SH-SY5Y (cell line): ENCODE data around the gene SLC16A5.

Source experiments
- GATA2 ChIP-seq: IDR thresholded peaks from 2 replicates; pipeline ENCODE4 v1.6.1; 2011; ENCODE audit warnings: mild to moderate bottlenecking, low read depth, low read length
- GATA3 ChIP-seq: IDR thresholded peaks from 2 replicates; pipeline ENCODE4 v1.6.1; 2011; ENCODE audit warnings: low read depth, mild to moderate bottlenecking, low read length, moderate library complexity

Gene SLC16A5, protein sequence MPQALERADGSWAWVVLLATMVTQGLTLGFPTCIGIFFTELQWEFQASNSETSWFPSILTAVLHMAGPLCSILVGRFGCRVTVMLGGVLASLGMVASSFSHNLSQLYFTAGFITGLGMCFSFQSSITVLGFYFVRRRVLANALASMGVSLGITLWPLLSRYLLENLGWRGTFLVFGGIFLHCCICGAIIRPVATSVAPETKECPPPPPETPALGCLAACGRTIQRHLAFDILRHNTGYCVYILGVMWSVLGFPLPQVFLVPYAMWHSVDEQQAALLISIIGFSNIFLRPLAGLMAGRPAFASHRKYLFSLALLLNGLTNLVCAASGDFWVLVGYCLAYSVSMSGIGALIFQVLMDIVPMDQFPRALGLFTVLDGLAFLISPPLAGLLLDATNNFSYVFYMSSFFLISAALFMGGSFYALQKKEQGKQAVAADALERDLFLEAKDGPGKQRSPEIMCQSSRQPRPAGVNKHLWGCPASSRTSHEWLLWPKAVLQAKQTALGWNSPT

DNA sequence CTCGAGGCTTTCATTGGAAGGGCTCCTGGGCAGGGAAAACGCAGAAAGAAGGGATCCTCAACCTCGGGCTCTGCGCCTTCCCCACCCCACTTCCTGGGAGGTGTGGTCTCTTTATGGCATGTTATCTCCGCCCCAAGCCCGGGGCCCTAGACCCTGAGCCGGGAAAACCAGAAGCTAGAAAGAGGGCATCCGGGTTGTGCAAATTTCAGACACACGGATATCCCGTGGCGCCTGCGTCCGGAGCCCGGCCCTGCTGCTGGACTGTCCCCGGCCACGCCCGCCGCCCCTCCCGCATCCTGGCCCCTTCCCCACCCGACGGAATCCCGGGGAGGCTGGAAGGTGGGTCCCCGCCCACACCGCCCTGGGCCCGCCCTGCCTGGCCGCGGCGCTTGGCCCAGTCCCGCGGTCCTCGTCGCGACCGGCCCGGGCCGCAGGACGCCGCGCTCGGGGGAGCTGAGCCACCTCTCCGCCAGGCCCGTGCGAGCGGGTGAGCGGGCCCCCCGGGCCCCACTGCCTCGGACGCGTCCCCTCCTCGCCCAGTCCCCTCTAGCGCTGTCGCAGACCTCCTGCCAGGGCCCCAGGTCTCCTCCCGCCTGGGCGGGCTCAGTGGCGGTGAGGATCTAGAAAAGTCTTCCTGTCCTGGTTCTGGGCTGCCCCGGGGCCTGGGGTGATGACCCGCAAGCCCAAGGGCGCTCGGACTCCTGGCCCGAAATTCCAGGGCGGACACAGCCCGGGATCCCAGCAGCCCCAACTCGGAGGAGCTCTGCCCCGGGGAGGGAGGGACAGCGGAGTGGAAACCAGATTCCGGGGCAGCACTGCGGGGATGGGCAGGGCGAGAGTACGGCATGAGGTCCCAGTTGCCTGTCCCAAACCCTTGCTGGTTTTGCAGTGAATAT, at the start of gene SLC16A5:
Gene SLC16A5 (plus strand): TSS at position 397 of the 896 bp plus-strand sequence. CDS start 5,683 bp downstream, outside the sequence.
- no peak for TF ChIP-seq GATA2
- TF ChIP-seq GATA3, result no peak

GRCh38 chr17:75039238-75039637, 48.5 kb upstream of the SLC16A5 start:
- TF ChIP-seq GATA2 (no peak), GATA3 (no peak)

DNA sequence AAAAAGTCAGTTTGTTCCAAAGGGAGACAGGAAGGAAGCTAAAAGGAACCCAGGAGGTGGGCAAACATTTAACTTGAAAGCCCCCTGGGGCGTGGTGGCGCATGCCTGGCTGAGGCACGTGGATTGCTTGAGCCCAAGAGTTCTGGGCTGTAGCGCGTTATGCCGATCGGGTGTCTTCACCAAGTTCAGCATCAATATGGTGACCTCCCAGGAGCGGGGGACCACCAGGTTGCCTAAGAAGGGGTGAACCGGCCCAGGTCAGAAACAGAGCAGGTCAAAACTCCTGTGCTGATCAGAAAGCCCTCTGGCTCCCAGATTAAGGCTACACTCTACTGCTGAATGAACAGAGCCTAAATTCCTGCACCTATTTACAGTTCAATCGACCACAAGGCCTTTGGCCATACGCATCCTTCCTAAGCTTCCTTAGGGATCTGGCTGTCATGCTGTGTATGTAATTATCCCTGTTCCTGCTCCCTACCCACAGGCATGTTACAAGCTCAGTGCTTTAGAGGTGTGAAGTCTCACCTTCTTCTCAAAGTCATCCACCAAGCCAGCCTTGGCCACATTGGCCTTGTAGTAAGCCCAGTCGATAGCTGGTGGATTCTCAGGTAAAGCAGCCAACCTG, 46.0 kb upstream of the SLC16A5 start:
- no peak for TF ChIP-seq GATA2
- TF ChIP-seq GATA3, result no peak

GRCh38 chr17:75044716-75045115, 43.0 kb upstream of the SLC16A5 start:
- TF ChIP-seq GATA2 (no peak), GATA3 (no peak)

GRCh38 chr17:75046407-75047289, 41.1 kb upstream of the SLC16A5 start, which contains the start of the genes ATP5PD and KCTD2:
Gene ATP5PD (minus strand): TSS chr17:75046969. CDS start chr17:75042650, 4,319 bp downstream.
Gene KCTD2 (plus strand): TSS chr17:75047225. CDS start chr17:75047251, 26 bp downstream.
- TF ChIP-seq GATA2, result no peak; the same call in 1 of the 2 replicates
- TF ChIP-seq GATA3, result no peak

DNA sequence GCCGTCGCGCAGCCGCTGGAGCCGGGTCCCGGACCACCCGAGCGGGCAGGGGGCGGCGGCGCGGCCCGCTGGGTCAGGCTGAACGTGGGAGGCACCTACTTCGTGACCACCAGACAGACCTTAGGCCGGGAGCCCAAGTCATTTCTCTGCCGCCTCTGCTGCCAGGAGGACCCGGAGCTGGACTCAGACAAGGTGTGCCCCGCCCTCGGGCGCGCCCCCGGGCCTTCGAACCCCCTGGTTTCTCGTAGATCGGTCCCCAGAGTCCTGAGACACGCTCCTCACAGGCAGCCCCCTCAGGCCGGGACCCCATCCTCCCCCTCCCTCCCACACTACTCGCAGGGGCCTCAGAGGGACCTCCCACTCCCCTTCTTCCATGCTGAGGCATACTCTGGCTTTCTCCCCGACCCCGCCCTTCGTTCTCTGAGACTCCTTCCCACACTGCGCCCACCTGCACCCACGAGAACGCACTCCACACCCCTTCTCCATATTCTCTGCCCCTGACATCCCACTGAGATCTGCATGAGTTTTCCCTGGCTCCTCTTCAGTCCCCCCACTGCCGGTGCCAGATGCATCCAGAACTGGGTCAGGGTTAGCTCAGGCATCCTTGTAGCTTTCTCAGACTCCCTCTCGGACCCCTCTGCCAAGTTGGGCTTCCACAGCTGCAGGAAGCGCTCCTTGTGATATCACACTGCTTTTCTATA, 40.2 kb upstream of the SLC16A5 start:
- TF ChIP-seq GATA3 (no peak), GATA2 (no peak)

GRCh38 chr17:75048249-75048878, 39.4 kb upstream of the SLC16A5 start:
- TF ChIP-seq GATA2, result no peak
- TF ChIP-seq GATA3, result no peak

- TF ChIP-seq GATA2, result no peak
- TF ChIP-seq GATA3, result no peak
Measured at GRCh38 chr17:75049057-75049456, 38.7 kb upstream of the SLC16A5 start.

- TF ChIP-seq GATA2 (no peak), GATA3 (no peak)
Measured at GRCh38 chr17:75049706-75050105, 38.0 kb upstream of the SLC16A5 start.

DNA sequence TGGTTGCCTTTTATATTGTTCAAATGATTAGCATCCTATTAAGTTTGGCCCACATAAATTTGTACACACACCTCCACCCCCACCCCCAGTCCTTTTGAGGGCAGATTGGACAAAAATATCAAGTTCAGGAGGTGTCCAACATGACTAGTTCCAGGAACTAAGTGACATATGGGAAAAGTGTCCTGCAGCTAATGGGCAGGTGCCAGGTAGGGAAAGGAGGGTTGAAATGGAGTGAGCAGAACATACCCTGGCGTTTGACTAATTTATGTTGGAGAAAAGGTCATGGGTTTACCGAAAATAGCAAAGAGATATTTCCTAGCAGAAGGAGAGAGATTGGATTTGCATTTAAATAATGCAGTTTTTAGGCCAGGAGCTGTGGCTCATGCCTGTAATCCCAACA, 35.8 kb upstream of the SLC16A5 start:
- TF ChIP-seq GATA3 (no peak), GATA2 (no peak)

DNA sequence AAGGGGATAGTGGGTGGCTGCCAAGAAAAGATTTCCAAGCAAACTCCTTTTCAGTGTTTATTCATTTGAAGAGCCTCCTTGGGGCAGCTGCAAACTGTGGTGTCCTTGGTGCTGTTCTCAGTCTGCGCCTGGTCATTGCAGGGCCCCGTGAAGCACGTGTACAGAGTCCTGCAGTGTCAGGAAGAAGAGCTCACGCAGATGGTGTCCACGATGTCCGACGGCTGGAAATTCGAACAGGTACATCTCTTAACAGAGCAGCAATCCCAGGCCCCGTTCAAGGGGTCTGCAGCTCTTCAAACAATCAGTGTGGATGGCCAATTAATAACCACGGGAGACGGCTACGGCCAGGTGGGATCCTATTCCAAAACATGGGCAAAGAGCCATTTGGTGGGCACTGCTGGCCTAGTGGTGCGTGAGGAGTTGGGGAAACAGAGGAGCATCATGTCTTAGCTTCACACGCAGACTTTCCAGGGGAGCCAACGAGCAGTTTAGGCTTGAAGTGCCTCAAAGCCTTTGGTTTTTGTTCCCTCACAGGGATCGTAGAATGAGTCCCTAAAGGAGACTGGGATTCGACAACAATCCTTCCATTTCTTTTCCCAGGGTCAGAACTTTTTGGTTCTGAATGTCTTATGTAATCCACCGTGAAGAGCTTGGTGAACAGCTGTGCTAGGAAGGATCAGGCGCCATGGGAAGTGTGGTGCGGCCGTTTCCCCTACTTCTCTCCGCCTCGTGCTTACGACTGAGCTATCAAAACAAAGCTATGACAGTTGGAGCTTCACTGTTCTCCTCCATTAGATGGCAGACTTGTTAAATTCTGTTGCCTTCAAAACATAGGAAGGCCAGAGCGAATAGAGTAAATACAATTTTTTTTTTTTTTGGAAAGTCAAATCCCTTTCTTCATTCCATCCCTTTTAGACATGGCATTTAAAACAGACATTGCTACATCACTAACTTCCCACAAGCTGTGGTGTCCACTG, 28.1 kb upstream of the SLC16A5 start:
- TF ChIP-seq GATA3 (no peak), GATA2 (no peak)
